ENCODE measurements around the gene KRTAP12-2.

Gene KRTAP12-2

GRCh38 chr21:44666401-44667320 lies at the start of gene KRTAP12-2:
Gene KRTAP12-2, minus strand, starts transcription at chr21:44666927. Its CDS starts 41 bp downstream, at chr21:44666886.
- no peak for DNase-seq (ENCODE audit: low spot score)

GRCh38 chr21:44714905-44715304 lies 48.2 kb upstream of the KRTAP12-2 start:
- DNase-seq (ENCODE audit: low spot score) = no peak

- no peak for DNase-seq (ENCODE audit: low spot score)
Observed at GRCh38 chr21:44713846-44714245, 47.1 kb upstream of the KRTAP12-2 start.

- no peak for DNase-seq (ENCODE audit: low spot score)
Observed at GRCh38 chr21:44713130-44713529, 46.4 kb upstream of the KRTAP12-2 start.

GRCh38 chr21:44712203-44713028 lies 45.7 kb upstream of the KRTAP12-2 start:
- no peak for DNase-seq (ENCODE audit: low spot score)

GRCh38 chr21:44711327-44712202 lies 44.8 kb upstream of the KRTAP12-2 start, which contains the start of gene TSPEAR:
Gene TSPEAR, minus strand, starts transcription at chr21:44711572. Its CDS starts 58 bp downstream, at chr21:44711514.
- no peak for DNase-seq (ENCODE audit: low spot score)

- no peak for DNase-seq (ENCODE audit: low spot score)
Observed at GRCh38 chr21:44710756-44711326, 44.1 kb upstream of the KRTAP12-2 start.

GRCh38 chr21:44710294-44710665 lies 43.6 kb upstream of the KRTAP12-2 start:
- DNase-seq (ENCODE audit: low spot score) = no peak

GRCh38 chr21:44709426-44710293 lies 42.9 kb upstream of the KRTAP12-2 start:
- DNase-seq (ENCODE audit: low spot score) = no peak

- no peak for DNase-seq (ENCODE audit: low spot score)
Observed at GRCh38 chr21:44708866-44709425, 42.2 kb upstream of the KRTAP12-2 start.

- no peak for DNase-seq (ENCODE audit: low spot score)
Observed at GRCh38 chr21:44708213-44708865, 41.6 kb upstream of the KRTAP12-2 start.

GRCh38 chr21:44706706-44707581 lies 40.2 kb upstream of the KRTAP12-2 start:
- no peak for DNase-seq (ENCODE audit: low spot score)

- no peak for DNase-seq (ENCODE audit: low spot score)
Observed at GRCh38 chr21:44706026-44706705, 39.4 kb upstream of the KRTAP12-2 start.

- DNase-seq (ENCODE audit: low spot score) = no peak
Observed at GRCh38 chr21:44704636-44705001, 37.9 kb upstream of the KRTAP12-2 start.

GRCh38 chr21:44703731-44704635 lies 37.3 kb upstream of the KRTAP12-2 start:
- no peak for DNase-seq (ENCODE audit: low spot score)

GRCh38 chr21:44702973-44703730 lies 36.4 kb upstream of the KRTAP12-2 start:
- DNase-seq (ENCODE audit: low spot score) = no peak

Data from hematopoietic multipotent progenitor cell treated with erythropoietin and hydrocortisone succinate and interleukin-3 and kit ligand, for 17 days (in vitro differentiated cells).